ENCODE results near the gene PTK7.
A peak's percentile ranks its signal among the peaks of the same experiment; 100 is the strongest.

PTK7 gene

DNA sequence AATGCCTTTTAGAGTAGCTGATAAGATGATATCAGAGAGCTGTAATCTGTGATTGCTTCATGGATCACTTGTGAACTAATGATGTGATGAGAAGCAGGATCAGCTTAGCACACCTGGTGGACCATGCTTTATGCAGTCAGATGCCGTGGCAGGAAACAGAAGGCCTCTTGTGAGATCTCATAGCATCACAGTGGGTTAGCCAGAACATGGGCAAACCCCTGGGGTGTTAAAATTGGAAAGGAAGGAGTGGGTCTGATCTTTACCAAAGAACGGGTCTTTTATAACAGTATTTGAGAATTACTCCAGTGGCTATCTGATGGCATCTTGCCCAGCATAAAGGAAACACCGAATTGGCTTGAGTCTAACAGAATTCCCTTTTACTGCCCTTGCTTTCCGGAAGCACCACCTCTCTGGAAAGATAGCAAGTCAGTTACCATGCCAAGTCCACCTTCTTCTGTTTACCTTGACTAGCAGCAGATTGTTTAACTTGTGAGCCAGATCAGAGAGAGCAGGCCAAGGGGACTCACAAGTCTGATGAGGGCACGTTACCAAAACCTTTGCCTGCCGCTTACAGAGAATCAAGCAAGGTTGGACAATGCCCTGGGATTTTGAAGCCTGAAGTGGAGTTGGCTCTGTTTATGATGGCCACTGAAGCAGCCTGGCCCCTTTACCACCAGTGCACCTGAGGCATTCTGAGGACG lies 74.1 kb downstream of the PTK7 start:
- DNase-seq (ENCODE audit: extremely low read depth, low read depth), result no peak
- TF ChIP-seq, protein P1, sequence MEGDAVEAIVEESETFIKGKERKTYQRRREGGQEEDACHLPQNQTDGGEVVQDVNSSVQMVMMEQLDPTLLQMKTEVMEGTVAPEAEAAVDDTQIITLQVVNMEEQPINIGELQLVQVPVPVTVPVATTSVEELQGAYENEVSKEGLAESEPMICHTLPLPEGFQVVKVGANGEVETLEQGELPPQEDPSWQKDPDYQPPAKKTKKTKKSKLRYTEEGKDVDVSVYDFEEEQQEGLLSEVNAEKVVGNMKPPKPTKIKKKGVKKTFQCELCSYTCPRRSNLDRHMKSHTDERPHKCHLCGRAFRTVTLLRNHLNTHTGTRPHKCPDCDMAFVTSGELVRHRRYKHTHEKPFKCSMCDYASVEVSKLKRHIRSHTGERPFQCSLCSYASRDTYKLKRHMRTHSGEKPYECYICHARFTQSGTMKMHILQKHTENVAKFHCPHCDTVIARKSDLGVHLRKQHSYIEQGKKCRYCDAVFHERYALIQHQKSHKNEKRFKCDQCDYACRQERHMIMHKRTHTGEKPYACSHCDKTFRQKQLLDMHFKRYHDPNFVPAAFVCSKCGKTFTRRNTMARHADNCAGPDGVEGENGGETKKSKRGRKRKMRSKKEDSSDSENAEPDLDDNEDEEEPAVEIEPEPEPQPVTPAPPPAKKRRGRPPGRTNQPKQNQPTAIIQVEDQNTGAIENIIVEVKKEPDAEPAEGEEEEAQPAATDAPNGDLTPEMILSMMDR (IDR thresholded peaks at IDR 0.05; ENCODE audit: low read depth, low read length), result no peak

DNA sequence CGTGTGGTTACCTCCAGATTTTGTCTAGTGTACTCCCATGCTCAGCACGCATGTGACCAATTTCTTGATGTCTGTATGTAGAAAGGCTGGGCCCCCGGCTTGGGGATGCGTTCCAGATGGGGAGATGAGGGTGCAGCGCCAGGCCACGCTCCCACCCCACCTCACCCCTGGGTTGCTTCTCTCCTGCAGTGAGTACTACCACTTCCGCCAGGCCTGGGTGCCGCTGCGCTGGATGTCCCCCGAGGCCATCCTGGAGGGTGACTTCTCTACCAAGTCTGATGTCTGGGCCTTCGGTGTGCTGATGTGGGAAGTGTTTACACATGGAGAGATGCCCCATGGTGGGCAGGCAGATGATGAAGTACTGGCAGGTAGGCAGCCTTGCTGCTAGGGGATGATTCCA lies 83.5 kb downstream of the PTK7 start:
- TF ChIP-seq, protein P1 (IDR thresholded peaks at IDR 0.05; ENCODE audit: low read depth, low read length), result no peak
- no peak for DNase-seq (ENCODE audit: extremely low read depth, low read depth)

DNA sequence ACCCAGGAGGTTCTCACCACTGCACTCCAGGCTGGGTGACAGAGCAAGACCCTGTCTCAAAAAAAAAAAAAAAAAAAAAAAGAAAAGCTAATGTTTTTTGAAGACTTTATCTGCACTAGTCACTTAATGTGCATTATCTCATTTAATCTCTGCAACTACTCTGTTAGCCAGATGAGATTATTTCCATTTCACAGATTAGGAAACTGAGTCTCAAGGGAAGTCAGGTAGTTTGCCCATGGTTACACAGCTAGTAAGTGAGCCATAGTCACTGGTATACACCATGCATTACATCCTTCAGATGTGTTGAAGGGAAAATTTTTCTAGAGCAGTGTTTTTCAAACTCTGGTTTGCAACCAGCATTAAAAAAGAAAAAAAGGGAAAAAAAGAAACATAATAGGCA lies 87.8 kb downstream of the PTK7 start:
- DNase-seq (ENCODE audit: extremely low read depth, low read depth), result no peak
- TF ChIP-seq, protein P1 (IDR thresholded peaks at IDR 0.05; ENCODE audit: low read depth, low read length), result no peak

DNA sequence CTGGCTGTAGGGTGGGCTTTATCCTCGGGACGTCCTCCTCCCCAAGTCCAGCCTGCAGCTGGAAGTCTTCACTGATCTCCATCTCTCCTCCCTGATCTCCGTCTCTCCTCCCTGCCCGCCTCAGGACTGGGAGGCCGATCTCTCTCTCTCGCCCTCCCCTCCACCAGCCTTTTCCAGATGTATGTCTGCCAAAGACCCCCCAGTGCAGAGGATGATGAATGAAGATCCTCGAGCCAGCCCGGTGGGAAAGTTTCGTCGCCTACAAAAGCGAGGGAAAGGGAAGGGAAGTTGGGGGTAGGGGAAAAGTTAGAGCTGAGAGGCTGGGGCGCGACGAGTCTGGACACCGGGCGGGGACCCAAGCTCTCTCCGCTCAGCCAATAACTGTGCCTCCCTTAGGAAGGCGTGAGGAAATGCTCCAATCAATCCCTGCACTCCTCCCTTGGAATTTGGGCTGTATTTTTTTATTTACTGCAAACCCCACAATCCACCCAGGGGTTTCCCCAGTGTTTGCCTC lies 94.4 kb downstream of the PTK7 start:
- no peak for DNase-seq (ENCODE audit: extremely low read depth, low read depth)
- TF ChIP-seq, protein P1 (IDR thresholded peaks at IDR 0.05; ENCODE audit: low read depth, low read length), result no peak

DNA sequence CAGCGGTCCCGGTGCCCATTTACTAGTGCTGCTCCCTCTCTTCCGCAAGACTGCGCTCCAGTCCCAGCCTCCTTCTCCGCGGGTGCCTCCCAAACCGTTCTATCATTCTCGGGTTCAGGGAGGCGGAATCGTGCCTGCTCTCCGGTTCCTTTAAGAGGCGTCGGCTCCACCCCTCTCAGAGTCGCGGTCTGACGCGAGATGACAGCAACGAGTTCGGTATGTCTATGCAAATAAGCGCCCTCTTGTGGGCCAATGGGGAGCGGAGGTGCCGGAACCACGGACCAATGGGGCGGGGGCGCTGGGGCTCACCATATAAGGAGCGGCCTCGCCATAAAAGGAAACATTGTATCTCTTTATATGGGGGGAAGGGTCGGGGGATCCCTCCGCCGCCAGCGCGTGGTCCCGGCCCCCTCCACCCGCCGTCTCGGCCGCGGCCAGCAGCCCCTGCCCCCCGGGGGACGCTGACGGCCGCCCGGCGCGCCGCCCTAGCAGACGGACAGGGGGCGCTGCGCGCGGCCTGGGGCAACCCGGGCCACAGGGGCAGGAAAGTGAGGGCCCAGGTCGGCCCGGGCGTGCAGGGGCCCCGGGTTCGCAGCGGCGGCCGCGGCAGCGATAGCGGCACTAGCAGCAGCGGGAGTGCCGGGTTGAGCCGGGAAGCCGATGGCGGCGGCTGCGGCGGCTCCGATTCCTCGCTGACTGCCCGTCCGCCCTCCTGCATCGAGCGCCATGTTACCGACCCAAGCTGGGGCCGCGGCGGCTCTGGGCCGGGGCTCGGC lies 95.0 kb downstream of the PTK7 start, which contains the start of gene SRF:
TSS of gene SRF (plus strand) at position 339 of the 776 bp plus-strand sequence. CDS start at position 727, 388 bp downstream.
- TF ChIP-seq, protein P1 (IDR thresholded peaks at IDR 0.05; ENCODE audit: low read depth, low read length), result peak; percentile 22

DNA sequence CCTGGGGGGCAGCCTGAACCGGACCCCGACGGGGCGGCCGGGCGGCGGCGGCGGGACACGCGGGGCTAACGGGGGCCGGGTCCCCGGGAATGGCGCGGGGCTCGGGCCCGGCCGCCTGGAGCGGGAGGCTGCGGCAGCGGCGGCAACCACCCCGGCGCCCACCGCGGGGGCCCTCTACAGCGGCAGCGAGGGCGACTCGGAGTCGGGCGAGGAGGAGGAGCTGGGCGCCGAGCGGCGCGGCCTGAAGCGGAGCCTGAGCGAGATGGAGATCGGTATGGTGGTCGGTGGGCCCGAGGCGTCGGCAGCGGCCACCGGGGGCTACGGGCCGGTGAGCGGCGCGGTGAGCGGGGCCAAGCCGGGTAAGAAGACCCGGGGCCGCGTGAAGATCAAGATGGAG lies 95.6 kb downstream of the PTK7 start:
- TF ChIP-seq, protein P1 (IDR thresholded peaks at IDR 0.05; ENCODE audit: low read depth, low read length), result no peak
- no peak for DNase-seq (ENCODE audit: extremely low read depth, low read depth)

More for the DNA sequence above, 95.0 kb downstream of the PTK7 start, which contains the start of gene SRF:
- peak; percentile 99 for DNase-seq (ENCODE audit: extremely low read depth, low read depth)

Measured in AG09319 (cell line).